ENCODE results near the gene NUP214. TPM values are rescaled to one million over a fixed set of nuclear protein-coding genes. Genes with fewer than 3 reads are reported as not detected.

Gene NUP214
- total RNA-seq, 1 experiment from 2014 or later = 25.6 TPM

DNA sequence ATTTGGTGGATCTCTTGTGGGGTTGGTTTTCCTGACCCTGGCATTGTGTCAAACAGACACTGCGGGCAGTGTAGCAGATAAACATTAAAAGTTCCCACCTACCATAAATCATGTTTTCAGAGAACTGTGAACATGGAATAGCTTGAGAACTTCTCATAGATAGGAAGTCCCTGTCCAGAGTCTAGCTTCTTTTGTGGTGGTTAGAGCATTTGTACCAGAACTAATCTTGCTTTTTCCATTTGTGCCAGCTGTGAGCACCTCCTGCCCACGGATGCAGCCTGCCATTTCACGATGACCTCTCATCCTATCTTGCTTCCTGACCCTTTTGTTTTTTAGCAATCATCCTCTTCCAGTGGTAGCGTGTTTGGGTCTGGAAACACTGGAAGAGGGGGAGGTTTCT lies 89.5 kb downstream of the NUP214 start:
- no peaks in the 10 kb centered on the region for H3K27me3 ChIP-seq (ENCODE audit: low read length)
- no peak overlapping the region for H2AFZ ChIP-seq (ENCODE audit: low read length)
- no peak overlapping the region for H3K27ac ChIP-seq (ENCODE audit: low read length)
- peaks cover 16% of the 10 kb centered on the region; the same call in 1 of the 2 replicates for H3K36me3 ChIP-seq (ENCODE audit: low read depth, low read length)
- no peaks in the 10 kb centered on the region for H3K4me1 ChIP-seq (ENCODE audit: insufficient read depth, low read length)
- no peaks in the 10 kb centered on the region for H3K9me3 ChIP-seq (ENCODE audit: low read length)
- POLR2A ChIA-PET (ENCODE audit: unreplicated experiment) = no interaction called here
- CTCF ChIA-PET = no interaction called here
- no peaks in the 10 kb centered on the region for H4K20me1 ChIP-seq (ENCODE audit: low read length)
- TF ChIP-seq EZH2 (IDR thresholded peaks at IDR 0.05; ENCODE audit: low read length, unreplicated experiment) = no peak
- TF ChIP-seq EZH2phosphoT487 (IDR thresholded peaks at IDR 0.05; ENCODE audit: borderline replicate concordance, low read length) = no peak
- TF ChIP-seq, protein P1, sequence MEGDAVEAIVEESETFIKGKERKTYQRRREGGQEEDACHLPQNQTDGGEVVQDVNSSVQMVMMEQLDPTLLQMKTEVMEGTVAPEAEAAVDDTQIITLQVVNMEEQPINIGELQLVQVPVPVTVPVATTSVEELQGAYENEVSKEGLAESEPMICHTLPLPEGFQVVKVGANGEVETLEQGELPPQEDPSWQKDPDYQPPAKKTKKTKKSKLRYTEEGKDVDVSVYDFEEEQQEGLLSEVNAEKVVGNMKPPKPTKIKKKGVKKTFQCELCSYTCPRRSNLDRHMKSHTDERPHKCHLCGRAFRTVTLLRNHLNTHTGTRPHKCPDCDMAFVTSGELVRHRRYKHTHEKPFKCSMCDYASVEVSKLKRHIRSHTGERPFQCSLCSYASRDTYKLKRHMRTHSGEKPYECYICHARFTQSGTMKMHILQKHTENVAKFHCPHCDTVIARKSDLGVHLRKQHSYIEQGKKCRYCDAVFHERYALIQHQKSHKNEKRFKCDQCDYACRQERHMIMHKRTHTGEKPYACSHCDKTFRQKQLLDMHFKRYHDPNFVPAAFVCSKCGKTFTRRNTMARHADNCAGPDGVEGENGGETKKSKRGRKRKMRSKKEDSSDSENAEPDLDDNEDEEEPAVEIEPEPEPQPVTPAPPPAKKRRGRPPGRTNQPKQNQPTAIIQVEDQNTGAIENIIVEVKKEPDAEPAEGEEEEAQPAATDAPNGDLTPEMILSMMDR (conservative IDR thresholded peaks at IDR 0.05; ENCODE audit: low read depth, low read length) = no peak
- H3K9me2 ChIP-seq (replicated peaks; ENCODE audit: low read length) = no peaks in the 10 kb centered on the region
- no peak overlapping the region for H3K9ac ChIP-seq (ENCODE audit: low read length)
- intact Hi-C loops (cut with micrococcal nuclease) = no loop called here
- H3F3A ChIP-seq (ENCODE audit: low read length, unreplicated experiment) = no peaks in the 10 kb centered on the region
- H3K4me2 ChIP-seq (ENCODE audit: low read length) = no peak overlapping the region
- no TSS peak for BruUV-seq (replicated peaks)
- no peaks in the 10 kb centered on the region for H3K79me2 ChIP-seq (ENCODE audit: low read length)
- ATAC-seq = no peak
- DNase-seq = no peak
- no peak overlapping the region for H3K4me3 ChIP-seq (ENCODE audit: low read length)

DNA sequence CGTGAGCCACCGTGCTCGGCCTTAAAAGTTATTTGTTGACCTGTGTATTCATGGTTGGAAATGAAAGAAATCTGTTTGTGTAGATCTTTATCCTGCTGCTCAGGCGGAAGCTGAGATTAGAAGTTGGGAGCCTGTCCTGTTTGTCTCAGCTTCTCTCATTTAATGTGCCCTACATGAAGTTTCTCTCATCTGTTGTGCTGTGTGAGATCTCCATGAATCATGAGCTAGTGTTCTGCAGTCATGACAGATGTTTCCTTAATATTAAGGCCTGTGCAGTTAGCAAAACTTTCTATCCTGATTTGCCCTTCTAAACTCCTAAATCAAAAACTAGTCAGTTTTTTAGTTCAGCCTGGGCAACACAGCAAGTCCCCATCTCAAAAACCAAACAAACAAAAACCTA lies 91.4 kb downstream of the NUP214 start:
- H3F3A ChIP-seq (ENCODE audit: low read length, unreplicated experiment) = no peaks in the 10 kb centered on the region
- no peak overlapping the region for H3K27ac ChIP-seq (ENCODE audit: low read length)
- no peak overlapping the region for H3K4me3 ChIP-seq (ENCODE audit: low read length)
- ATAC-seq (no peak), DNase-seq (no peak)
- no peaks in the 10 kb centered on the region for H3K4me1 ChIP-seq (ENCODE audit: insufficient read depth, low read length)
- POLR2A ChIA-PET (ENCODE audit: unreplicated experiment) = no interaction called here
- no peaks in the 10 kb centered on the region for H3K79me2 ChIP-seq (ENCODE audit: low read length)
- peaks cover 3% of the 10 kb centered on the region; the same call in 1 of the 2 replicates for H3K36me3 ChIP-seq (ENCODE audit: low read depth, low read length)
- CTCF ChIA-PET = no interaction called here
- H3K9ac ChIP-seq (ENCODE audit: low read length) = no peak overlapping the region
- H3K4me2 ChIP-seq (ENCODE audit: low read length) = no peak overlapping the region
- intact Hi-C loops (cut with micrococcal nuclease) = no loop called here
- no peak overlapping the region for H2AFZ ChIP-seq (ENCODE audit: low read length)
- H3K9me3 ChIP-seq (ENCODE audit: low read length) = no peaks in the 10 kb centered on the region
- no TSS peak for BruUV-seq (replicated peaks)
- no peaks in the 10 kb centered on the region for H3K27me3 ChIP-seq (ENCODE audit: low read length)
- TF ChIP-seq EZH2 (IDR thresholded peaks at IDR 0.05; ENCODE audit: low read length, unreplicated experiment) (no peak), EZH2phosphoT487 (IDR thresholded peaks at IDR 0.05; ENCODE audit: borderline replicate concordance, low read length) (no peak)
- TF ChIP-seq, protein P1 (conservative IDR thresholded peaks at IDR 0.05; ENCODE audit: low read depth, low read length) = no peak
- no peaks in the 10 kb centered on the region for H4K20me1 ChIP-seq (ENCODE audit: low read length)
- H3K9me2 ChIP-seq (replicated peaks; ENCODE audit: low read length) = no peaks in the 10 kb centered on the region

DNA sequence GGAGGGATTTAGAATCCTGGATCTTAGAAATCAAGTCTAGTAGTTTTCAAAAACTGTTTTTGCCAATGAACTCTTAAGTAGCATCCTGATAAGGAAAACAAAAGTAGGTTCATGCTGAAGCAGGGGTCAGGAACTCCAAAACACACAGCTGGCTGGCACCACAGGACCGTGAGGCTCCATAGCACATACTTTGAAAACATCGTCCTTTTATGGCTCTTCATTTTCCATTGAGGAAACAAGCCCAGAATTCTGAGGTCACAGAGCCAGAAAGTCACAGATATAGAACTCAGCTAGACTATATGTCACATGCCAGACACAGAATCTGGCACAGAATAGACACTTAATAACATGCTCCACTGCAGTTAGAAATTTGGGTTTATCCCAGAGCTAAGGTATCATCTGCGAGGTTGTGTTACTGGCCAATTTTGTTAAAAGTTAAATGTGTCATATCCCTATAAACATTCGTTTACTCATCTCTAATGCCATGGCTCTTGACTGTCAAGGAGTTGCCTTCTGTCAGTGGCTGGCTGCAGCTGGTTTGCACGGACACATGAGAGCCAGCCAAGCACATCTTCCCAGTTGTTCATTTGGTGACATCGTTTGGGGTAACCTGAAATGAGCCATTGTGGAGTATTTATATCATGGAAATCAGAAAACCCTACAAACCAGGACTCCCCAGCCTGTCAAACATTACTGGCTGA lies 92.1 kb downstream of the NUP214 start:
- Histone ChIP-seq H3K9me3 (ENCODE audit: low read length) (no peaks in the 10 kb centered on the region), H3K79me2 (ENCODE audit: low read length) (no peaks in the 10 kb centered on the region), H3K9me2 (replicated peaks; ENCODE audit: low read length) (no peaks in the 10 kb centered on the region), H2AFZ (ENCODE audit: low read length) (no peak overlapping the region), H3K9ac (ENCODE audit: low read length) (no peak overlapping the region), H3K4me2 (ENCODE audit: low read length) (no peak overlapping the region), H3K4me3 (ENCODE audit: low read length) (no peak overlapping the region), H3F3A (ENCODE audit: low read length, unreplicated experiment) (no peaks in the 10 kb centered on the region), H3K27me3 (ENCODE audit: low read length) (no peaks in the 10 kb centered on the region), H3K4me1 (ENCODE audit: insufficient read depth, low read length) (no peaks in the 10 kb centered on the region), H3K27ac (ENCODE audit: low read length) (no peak overlapping the region), H4K20me1 (ENCODE audit: low read length) (no peaks in the 10 kb centered on the region), H3K36me3 (ENCODE audit: low read depth, low read length) (no peaks in the 10 kb centered on the region)
- intact Hi-C loops (cut with micrococcal nuclease) = no loop called here
- ChIA-PET POLR2A (ENCODE audit: unreplicated experiment) (no interaction called here), CTCF (no interaction called here)
- BruUV-seq (replicated peaks) = no TSS peak
- TF ChIP-seq, protein P1 (conservative IDR thresholded peaks at IDR 0.05; ENCODE audit: low read depth, low read length) = no peak
- TF ChIP-seq EZH2 (IDR thresholded peaks at IDR 0.05; ENCODE audit: low read length, unreplicated experiment) = no peak
- no peak for TF ChIP-seq EZH2phosphoT487 (IDR thresholded peaks at IDR 0.05; ENCODE audit: borderline replicate concordance, low read length)
- ATAC-seq (peak; percentile 45), DNase-seq (no peak)
